Endodermal cell (in vitro differentiated cells): ENCODE measurements around the gene LRP6. TPM values are rescaled to one million over a fixed set of nuclear protein-coding genes. Genes with fewer than 3 reads are reported as not detected.

Experiments
- DNase-seq: peaks from one replicate; pipeline ENCODE4 v3.0.0-alpha.2; 2017
- H3K27ac ChIP-seq: 2 replicates; pipeline ENCODE4 v1.5.1; 2013; ENCODE audit warnings: mild to moderate bottlenecking, low read depth, low read length, moderate library complexity
- H3K27me3 ChIP-seq: 2 replicates; pipeline ENCODE4 v1.6.1; 2013; ENCODE audit warnings: mild to moderate bottlenecking, low read length, moderate library complexity; ENCODE audit not compliant: insufficient read depth, control insufficient read depth, poor library complexity, severe bottlenecking
- H3K36me3 ChIP-seq: 2 replicates; pipeline ENCODE4 v1.7.0; 2013; ENCODE audit warnings: mild to moderate bottlenecking, low read length, moderate library complexity; ENCODE audit not compliant: control insufficient read depth, insufficient read depth
- H3K4me1 ChIP-seq: one replicate; pipeline ENCODE4 v1.7.0; 2013; ENCODE audit warnings: low read length; ENCODE audit not compliant: control insufficient read depth, insufficient read depth
- H3K4me3 ChIP-seq: 2 replicates; pipeline ENCODE4 v1.5.1; 2013; ENCODE audit warnings: mild to moderate bottlenecking, low read length, moderate library complexity
- H3K9ac ChIP-seq: 2 replicates; pipeline ENCODE4 v1.6.1; 2013; ENCODE audit warnings: mild to moderate bottlenecking, low read length, moderate library complexity; ENCODE audit not compliant: poor library complexity, severe bottlenecking; ENCODE audit errors: extremely low read depth
- H3K9me3 ChIP-seq: 2 replicates; pipeline ENCODE4 v1.6.1; 2013; ENCODE audit warnings: mild to moderate bottlenecking, low read length, moderate library complexity; ENCODE audit not compliant: control insufficient read depth
- H3K27ac Mint-ChIP-seq: 2 replicates; pipeline ENCODE4 v1.8.0; 2020; ENCODE audit warnings: mixed read lengths
- H3K27me3 Mint-ChIP-seq: 2 replicates; pipeline ENCODE4 v1.8.0; 2021; ENCODE audit warnings: mild to moderate bottlenecking, mixed read lengths; ENCODE audit not compliant: insufficient read depth
- H3K36me3 Mint-ChIP-seq: 2 replicates; pipeline ENCODE4 v1.8.0; 2020; ENCODE audit warnings: low read depth, mixed read lengths
- H3K4me1 Mint-ChIP-seq: 2 replicates; pipeline ENCODE4 v1.8.0; 2020; ENCODE audit warnings: mixed read lengths
- H3K4me3 Mint-ChIP-seq: 2 replicates; pipeline ENCODE4 v1.8.0; 2020; ENCODE audit warnings: mild to moderate bottlenecking, moderate library complexity, mixed read lengths
- H3K9me3 Mint-ChIP-seq: 2 replicates; pipeline ENCODE4 v1.8.0; 2020; ENCODE audit warnings: mild to moderate bottlenecking, mixed read lengths
- CTCF ChIP-seq: fragments of 200-600 bp; sonication (generic); conservative IDR thresholded peaks from 2 replicates; pipeline ENCODE4 v1.5.0; 2021; ENCODE audit warnings: antibody characterized with exemption, mild to moderate bottlenecking
- WGBS, 2 experiments: methylation state at CpG; one replicate each; pipeline versions ENCODE4 v1.1.5 to v1.1.7; 2013; ENCODE audit warnings: missing lambda C conversion rate in 2 of 2, mixed read lengths in 1 of 2; ENCODE audit not compliant: insufficient coverage in 1 of 2, insufficient read length in 1 of 2; 5-methylcytosine and 5-hydroxymethylcytosine counted together
- total RNA-seq, 2 donors: library from RNA; stranded (reverse); fragmentation: NEBNext Ultra II Directional in 1 of 2; extraction: Animal tissue kit (Norgen Biotek cat#: 25700) in 1 of 2; gene quantifications; 2 replicates in 1 of 2; 3 replicates in 1 of 2; pipeline ENCODE4 v1.2.1, GENCODE V29; 2021

LRP6 gene
- total RNA-seq, 2 donors from 2014 or later, result 109 to 182 TPM

- peak; percentile 73 for DNase-seq
- Histone ChIP-seq H3K9ac (no peak overlapping the region), H3K4me1 (peaks cover 4% of the 10 kb centered on the region), H3K36me3 (no peaks in the 10 kb centered on the region), H3K27ac (no peak overlapping the region), H3K4me3 (no peak overlapping the region), H3K9me3 (peaks cover 7% of the 10 kb centered on the region), H3K27me3 (no peaks in the 10 kb centered on the region)
- H3K36me3 Mint-ChIP-seq, result peaks cover 8% of the 10 kb centered on the region
- peak overlapping the region; percentile 67 for H3K27ac Mint-ChIP-seq
- H3K27me3 Mint-ChIP-seq, result no peaks in the 10 kb centered on the region
- WGBS, 2 experiments, result 82 to 87% methylated on average over 4 to 5 of the region's 5 CpGs
- peaks cover 59% of the 10 kb centered on the region for H3K4me1 Mint-ChIP-seq
- peaks cover 3% of the 10 kb centered on the region for H3K9me3 Mint-ChIP-seq
- no peak for TF ChIP-seq CTCF
- H3K4me3 Mint-ChIP-seq, result no peak overlapping the region
These were observed 38.4 kb downstream of the LRP6 start for GRCh38 chr12:12228402-12228801.

- no peak overlapping the region for H3K27ac ChIP-seq
- no peak for TF ChIP-seq CTCF
- WGBS, 2 experiments, result 100% methylated on average over 1 of the region's 1 CpG
- peaks cover 4% of the 10 kb centered on the region for H3K4me1 ChIP-seq
- H3K27ac Mint-ChIP-seq, result no peak overlapping the region
- peaks cover 6% of the 10 kb centered on the region for H3K36me3 Mint-ChIP-seq
- no peaks in the 10 kb centered on the region for H3K36me3 ChIP-seq
- no peak overlapping the region for H3K9ac ChIP-seq
- no peaks in the 10 kb centered on the region for H3K27me3 ChIP-seq
- H3K4me3 ChIP-seq, result no peak overlapping the region
- DNase-seq, result no peak
- no peaks in the 10 kb centered on the region for H3K27me3 Mint-ChIP-seq
- peaks cover 7% of the 10 kb centered on the region for H3K9me3 ChIP-seq
- H3K9me3 Mint-ChIP-seq, result peaks cover 3% of the 10 kb centered on the region
- peaks cover 53% of the 10 kb centered on the region for H3K4me1 Mint-ChIP-seq
- H3K4me3 Mint-ChIP-seq, result no peak overlapping the region
These were observed 40.7 kb downstream of the LRP6 start for GRCh38 chr12:12226187-12226586.

- Histone ChIP-seq H3K4me3 (no peak overlapping the region), H3K27me3 (no peaks in the 10 kb centered on the region), H3K9ac (no peak overlapping the region), H3K4me1 (peaks cover 4% of the 10 kb centered on the region), H3K9me3 (peaks cover 7% of the 10 kb centered on the region), H3K36me3 (no peaks in the 10 kb centered on the region), H3K27ac (no peak overlapping the region)
- no peak for TF ChIP-seq CTCF
- DNase-seq, result no peak
- Mint-ChIP-seq H3K4me3 (no peak overlapping the region), H3K27ac (peak overlapping the region; percentile 1), H3K4me1 (peaks cover 62% of the 10 kb centered on the region), H3K9me3 (peaks cover 3% of the 10 kb centered on the region), H3K36me3 (peaks cover 7% of the 10 kb centered on the region), H3K27me3 (no peaks in the 10 kb centered on the region)
- 83 to 98% methylated on average over 1 of the region's 2 CpGs for WGBS, 2 experiments
These were observed 42.5 kb downstream of the LRP6 start for GRCh38 chr12:12224240-12224940.
